Measurements from ENCODE around the gene CCDC170. TPM values are rescaled to one million over a fixed set of nuclear protein-coding genes. Genes with fewer than 3 reads are reported as not detected.
A peak's percentile ranks its signal among the peaks of the same experiment; 100 is the strongest.

Gene CCDC170
- total and polyA plus RNA-seq, 2 experiments from 2014 or later: 1.2 TPM

DNA sequence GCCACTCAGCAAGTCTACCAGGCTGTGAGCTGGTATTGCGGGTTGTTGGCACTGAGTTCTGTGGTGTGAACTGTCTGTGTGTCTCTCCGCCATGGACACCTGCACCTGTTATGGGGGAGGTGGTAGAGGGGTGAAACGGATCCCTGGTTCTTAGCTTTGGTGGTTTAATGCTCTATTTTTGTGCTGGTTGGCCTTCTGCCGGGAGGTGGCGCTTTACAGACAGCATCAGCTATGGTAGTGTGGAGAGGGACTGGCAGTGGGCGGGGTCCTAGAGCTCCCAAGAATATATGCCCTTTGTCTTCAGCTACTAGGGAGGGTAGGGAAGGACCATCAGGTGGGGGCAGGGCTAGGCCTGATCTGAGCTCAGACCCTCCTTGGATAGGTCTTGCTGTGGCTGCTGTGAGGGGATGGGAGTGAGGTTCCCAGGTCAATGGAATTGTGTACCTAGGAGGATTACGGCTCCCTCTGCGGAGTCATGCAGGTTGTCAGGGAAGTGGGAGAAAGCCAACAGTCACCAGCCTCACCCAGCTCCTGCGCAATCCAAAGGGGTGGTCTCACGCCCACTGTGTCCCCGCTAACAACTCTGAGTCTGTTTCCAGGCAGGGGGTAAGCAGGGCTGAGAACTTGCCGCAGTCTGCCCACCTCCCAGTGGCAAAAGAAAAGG lies 154.3 kb downstream of the CCDC170 start:
- Histone ChIP-seq H3K27me3 (no peaks in the 10 kb centered on the region), H3K4me2 (no peak overlapping the region), H3K36me3 (replicated peaks; ENCODE audit: insufficient read depth, low read depth) (no peaks in the 10 kb centered on the region), H3K79me2 (no peaks in the 10 kb centered on the region), H3K9me3 (ENCODE audit: low read depth) (no peaks in the 10 kb centered on the region), H2AFZ (no peak overlapping the region), H3K9me2 (replicated peaks; ENCODE audit: insufficient read depth) (no peaks in the 10 kb centered on the region), H3K27ac (no peak overlapping the region), H3K4me1 (ENCODE audit: insufficient read depth) (no peaks in the 10 kb centered on the region), H3K4me3 (no peak overlapping the region), H4K20me1 (ENCODE audit: insufficient read depth, poor library complexity, severe bottlenecking) (no peaks in the 10 kb centered on the region)
- TF ChIP-seq EZH2 (IDR thresholded peaks at IDR 0.05; ENCODE audit: borderline replicate concordance) (no peak), EZH2phosphoT487 (IDR thresholded peaks at IDR 0.05; ENCODE audit: low read depth, severe bottlenecking, unreplicated experiment) (no peak)
- TF ChIP-seq, protein P1, sequence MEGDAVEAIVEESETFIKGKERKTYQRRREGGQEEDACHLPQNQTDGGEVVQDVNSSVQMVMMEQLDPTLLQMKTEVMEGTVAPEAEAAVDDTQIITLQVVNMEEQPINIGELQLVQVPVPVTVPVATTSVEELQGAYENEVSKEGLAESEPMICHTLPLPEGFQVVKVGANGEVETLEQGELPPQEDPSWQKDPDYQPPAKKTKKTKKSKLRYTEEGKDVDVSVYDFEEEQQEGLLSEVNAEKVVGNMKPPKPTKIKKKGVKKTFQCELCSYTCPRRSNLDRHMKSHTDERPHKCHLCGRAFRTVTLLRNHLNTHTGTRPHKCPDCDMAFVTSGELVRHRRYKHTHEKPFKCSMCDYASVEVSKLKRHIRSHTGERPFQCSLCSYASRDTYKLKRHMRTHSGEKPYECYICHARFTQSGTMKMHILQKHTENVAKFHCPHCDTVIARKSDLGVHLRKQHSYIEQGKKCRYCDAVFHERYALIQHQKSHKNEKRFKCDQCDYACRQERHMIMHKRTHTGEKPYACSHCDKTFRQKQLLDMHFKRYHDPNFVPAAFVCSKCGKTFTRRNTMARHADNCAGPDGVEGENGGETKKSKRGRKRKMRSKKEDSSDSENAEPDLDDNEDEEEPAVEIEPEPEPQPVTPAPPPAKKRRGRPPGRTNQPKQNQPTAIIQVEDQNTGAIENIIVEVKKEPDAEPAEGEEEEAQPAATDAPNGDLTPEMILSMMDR (IDR thresholded peaks at IDR 0.05; ENCODE audit: poor library complexity): peak; percentile 2
- DNase-seq (ENCODE audit: low spot score): peak; percentile 18
- 74% methylated on average over 12 of the region's 12 CpGs for WGBS (ENCODE audit: low lambda C conversion rate, missing lambda C conversion rate)

DNA sequence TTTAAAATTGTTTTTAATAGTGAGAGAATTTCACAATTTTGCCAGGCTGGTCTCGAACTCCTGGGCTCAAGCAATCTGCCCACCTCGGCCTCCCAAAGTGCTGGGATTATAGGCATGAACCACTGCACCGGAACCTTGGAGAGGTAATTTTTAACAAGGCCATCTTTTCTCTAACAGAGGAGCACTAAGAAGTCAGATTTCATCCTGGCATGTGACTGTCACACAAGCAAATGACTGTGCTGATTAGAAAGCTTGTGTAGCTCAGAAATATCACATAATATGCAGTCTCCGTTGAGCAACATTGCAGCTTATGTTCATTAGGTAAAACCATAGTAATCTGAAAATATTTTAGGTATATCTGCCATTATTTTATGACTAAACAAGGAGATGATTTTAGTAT lies 156.0 kb downstream of the CCDC170 start:
- no peak overlapping the region for H3K4me3 ChIP-seq
- H3K27me3 ChIP-seq: no peaks in the 10 kb centered on the region
- no peaks in the 10 kb centered on the region for H3K36me3 ChIP-seq (replicated peaks; ENCODE audit: insufficient read depth, low read depth)
- no peaks in the 10 kb centered on the region for H3K9me2 ChIP-seq (replicated peaks; ENCODE audit: insufficient read depth)
- TF ChIP-seq EZH2phosphoT487 (IDR thresholded peaks at IDR 0.05; ENCODE audit: low read depth, severe bottlenecking, unreplicated experiment) (no peak), EZH2 (IDR thresholded peaks at IDR 0.05; ENCODE audit: borderline replicate concordance) (no peak)
- TF ChIP-seq, protein P1 (IDR thresholded peaks at IDR 0.05; ENCODE audit: poor library complexity): no peak
- H4K20me1 ChIP-seq (ENCODE audit: insufficient read depth, poor library complexity, severe bottlenecking): no peaks in the 10 kb centered on the region
- H3K27ac ChIP-seq: no peak overlapping the region
- H3K4me2 ChIP-seq: no peak overlapping the region
- no peak for DNase-seq (ENCODE audit: low spot score)
- no peaks in the 10 kb centered on the region for H3K4me1 ChIP-seq (ENCODE audit: insufficient read depth)
- H2AFZ ChIP-seq: no peak overlapping the region
- no peaks in the 10 kb centered on the region for H3K9me3 ChIP-seq (ENCODE audit: low read depth)
- H3K79me2 ChIP-seq: no peaks in the 10 kb centered on the region
- 80% methylated on average over 4 of the region's 4 CpGs for WGBS (ENCODE audit: low lambda C conversion rate, missing lambda C conversion rate)

DNA sequence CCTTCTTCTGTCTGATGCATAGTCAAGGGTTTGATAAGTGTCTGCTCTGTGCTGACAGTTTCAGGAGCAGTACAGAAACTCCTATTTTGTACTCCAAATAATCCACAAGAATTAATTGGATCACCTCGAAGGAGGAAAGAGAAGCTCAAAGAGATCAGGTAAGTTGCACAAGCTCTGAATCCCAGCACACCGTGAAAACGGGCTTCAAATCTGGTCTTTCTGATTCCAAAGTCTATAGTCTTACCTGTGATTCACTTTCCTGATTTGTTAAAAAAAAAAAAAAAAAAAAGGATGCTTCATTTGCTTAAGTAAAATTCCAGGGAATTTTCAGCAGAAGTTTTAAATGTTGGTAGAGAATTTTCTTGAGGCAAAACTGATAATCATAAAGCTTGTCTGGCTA lies 157.8 kb downstream of the CCDC170 start:
- Histone ChIP-seq H3K4me2 (no peak overlapping the region), H3K36me3 (replicated peaks; ENCODE audit: insufficient read depth, low read depth) (no peaks in the 10 kb centered on the region), H3K9me2 (replicated peaks; ENCODE audit: insufficient read depth) (no peaks in the 10 kb centered on the region), H3K27ac (no peak overlapping the region), H3K79me2 (no peaks in the 10 kb centered on the region), H3K27me3 (no peaks in the 10 kb centered on the region), H3K9me3 (ENCODE audit: low read depth) (no peaks in the 10 kb centered on the region), H2AFZ (no peak overlapping the region), H3K4me1 (ENCODE audit: insufficient read depth) (no peaks in the 10 kb centered on the region), H3K4me3 (no peak overlapping the region), H4K20me1 (ENCODE audit: insufficient read depth, poor library complexity, severe bottlenecking) (no peaks in the 10 kb centered on the region)
- TF ChIP-seq, protein P1 (IDR thresholded peaks at IDR 0.05; ENCODE audit: poor library complexity): no peak
- TF ChIP-seq EZH2phosphoT487 (IDR thresholded peaks at IDR 0.05; ENCODE audit: low read depth, severe bottlenecking, unreplicated experiment) (no peak), EZH2 (IDR thresholded peaks at IDR 0.05; ENCODE audit: borderline replicate concordance) (no peak)
- 90% methylated on average over 3 of the region's 3 CpGs for WGBS (ENCODE audit: low lambda C conversion rate, missing lambda C conversion rate)
- no peak for DNase-seq (ENCODE audit: low spot score)
